ENCODE results near the gene ATXN7L1.
"Not testable (repeated sequence)": the region's sequence is repeated elsewhere in the genome, so short reads cannot be mapped to it uniquely, and the experiment has no call there.

The ATXN7L1 gene

GRCh38 chr7:105800442-105800841 is 76.0 kb downstream of the ATXN7L1 start:
- DNase-seq = no peak

DNA sequence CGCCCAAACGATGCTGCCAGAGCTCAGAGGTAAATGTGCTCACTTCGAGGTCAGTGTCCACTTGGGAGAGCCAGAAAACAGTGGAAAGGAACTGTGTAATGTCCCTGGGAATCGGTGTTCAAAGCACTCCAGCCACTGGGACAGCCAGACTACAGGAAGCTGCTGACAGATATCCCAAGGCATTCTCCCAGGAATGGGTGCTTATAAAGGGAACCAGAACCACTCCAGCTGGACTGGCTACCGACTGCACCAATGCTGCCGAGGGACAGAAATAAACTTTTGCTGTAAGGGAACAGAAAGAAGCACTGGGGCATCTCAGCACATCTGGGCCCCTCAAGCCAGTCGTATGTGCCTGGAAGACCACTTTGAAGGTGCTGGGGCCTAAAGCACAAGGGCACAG is 76.7 kb downstream of the ATXN7L1 start:
- DNase-seq = no peak

DNA sequence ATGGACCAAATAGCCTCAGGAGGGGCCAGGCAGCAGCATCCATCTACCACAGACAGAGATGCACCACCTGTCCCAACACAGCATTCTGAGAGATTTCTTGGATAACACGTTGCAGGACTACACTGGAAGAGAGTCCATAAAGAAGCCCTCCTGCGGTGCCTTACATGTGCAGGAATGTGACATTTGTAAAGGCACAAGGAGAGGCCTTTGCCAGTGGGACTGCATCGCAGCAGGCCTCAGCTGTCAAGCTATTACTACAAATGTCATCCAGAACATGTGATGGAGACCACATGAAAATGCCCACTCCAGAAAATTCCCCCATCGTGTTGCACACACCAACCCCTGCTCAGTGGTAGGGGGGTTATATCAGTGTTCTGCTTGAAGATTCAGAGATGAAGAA is 77.4 kb downstream of the ATXN7L1 start:
- DNase-seq = no peak

DNA sequence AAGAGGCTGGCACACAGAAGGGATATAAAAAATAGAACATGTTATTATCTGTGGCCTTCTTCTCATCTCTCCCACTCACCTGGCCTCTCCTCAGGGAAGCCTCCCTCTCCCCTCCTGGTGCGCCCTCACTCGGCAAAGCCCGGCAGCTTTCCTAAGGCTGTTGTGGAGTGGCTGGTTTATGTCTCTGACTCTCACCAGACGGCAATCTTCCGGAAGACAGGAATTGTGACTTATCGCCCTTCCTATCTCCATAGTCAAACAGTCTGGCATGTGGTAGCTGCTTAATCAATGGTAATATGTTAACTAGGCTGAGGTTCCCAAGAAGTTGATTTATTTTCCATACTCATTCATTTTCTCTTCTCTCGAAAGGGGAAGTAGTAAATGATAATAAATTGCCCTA is 78.7 kb downstream of the ATXN7L1 start:
- DNase-seq = no peak

DNA sequence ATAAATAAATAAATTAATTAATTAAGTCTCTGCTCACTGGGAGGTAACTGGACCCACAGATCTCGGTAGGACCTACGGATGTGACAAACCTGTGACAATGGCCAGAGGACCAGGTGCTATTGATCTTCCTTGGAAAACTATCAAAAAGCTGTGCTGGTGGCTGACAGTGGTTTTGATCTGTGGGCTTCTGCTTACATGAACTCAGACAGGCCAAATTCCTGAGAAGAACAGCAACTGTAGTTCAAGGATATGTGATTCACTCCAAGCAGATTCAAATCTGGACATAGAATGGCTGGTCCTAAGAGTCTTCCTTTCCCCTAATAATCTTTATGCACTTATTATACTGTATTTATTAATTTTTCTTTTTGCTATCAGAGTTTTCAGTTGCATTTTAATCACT is 80.0 kb downstream of the ATXN7L1 start:
- no peak for DNase-seq

DNA sequence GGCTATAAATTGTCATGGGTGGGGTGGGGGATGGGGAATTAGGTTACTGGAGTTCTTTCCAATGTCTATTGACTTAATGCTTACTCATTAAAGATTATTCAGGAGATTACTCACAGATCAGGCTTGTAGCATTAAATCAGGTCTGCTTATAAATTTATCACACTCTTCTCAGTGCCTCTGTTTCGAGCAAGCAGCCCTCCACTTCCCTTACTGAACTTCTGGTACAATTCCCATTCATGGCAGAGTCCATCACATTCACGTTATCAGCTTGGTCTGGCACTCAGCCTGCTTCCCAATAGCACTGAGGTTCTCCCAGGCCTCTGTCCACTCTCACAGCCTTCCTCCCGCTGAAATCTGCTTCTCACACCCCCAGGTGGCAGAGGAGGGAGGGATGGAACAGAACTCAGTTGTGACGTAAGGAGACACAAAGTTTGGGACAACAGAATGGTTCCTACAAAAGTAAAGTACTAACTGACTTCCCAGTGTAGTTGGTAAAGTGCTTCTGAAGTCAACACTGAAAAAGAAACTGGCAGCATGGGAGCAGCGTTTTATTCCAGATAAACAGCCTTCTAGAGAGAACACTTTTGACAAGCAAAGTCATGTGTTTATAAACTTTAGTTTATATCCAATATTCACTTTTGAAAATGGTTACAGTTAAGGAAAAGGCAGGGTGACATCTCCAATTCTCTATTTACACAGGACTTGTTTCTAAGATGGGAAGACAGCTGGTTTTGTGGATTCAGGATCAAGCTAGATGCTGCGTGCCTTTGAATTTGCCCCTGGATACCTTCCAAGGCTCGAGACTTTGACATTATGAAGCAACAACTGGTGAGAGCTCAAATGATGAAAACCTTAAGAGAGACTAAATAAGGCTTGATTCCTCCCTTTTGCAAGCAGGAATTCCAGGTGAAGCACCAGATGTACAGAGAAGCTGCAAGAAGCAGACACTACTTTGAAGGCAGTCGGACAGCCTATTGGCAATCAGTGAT is 81.4 kb downstream of the ATXN7L1 start:
- DNase-seq = no peak

GRCh38 chr7:105792488-105793370 is 83.7 kb downstream of the ATXN7L1 start:
- no peak for DNase-seq

- no peak for DNase-seq
Observed at GRCh38 chr7:105791926-105792325, 84.5 kb downstream of the ATXN7L1 start.

DNA sequence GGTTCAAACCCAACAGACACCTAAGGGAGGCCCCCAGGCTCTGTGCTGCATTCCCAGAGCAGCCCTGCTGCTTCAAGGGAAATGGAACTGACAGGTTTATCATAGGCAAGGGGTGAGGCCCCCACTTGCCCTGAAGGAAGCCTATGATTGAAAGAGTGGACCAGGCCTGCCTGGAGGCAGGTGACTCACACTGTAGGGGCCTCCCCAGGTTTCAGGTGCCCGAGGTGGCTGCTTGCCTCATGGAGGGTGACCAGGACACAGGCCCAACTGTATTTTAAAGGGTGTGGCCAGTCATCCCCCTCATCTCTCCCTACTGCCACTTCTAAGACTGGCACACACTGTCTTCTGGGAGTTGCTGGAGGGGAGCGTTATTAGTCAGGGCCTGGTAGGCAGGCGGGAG is 85.4 kb downstream of the ATXN7L1 start:
- DNase-seq = no peak

- not testable (repeated sequence) for DNase-seq
Observed at GRCh38 chr7:105790452-105790851, 85.9 kb downstream of the ATXN7L1 start.

DNA sequence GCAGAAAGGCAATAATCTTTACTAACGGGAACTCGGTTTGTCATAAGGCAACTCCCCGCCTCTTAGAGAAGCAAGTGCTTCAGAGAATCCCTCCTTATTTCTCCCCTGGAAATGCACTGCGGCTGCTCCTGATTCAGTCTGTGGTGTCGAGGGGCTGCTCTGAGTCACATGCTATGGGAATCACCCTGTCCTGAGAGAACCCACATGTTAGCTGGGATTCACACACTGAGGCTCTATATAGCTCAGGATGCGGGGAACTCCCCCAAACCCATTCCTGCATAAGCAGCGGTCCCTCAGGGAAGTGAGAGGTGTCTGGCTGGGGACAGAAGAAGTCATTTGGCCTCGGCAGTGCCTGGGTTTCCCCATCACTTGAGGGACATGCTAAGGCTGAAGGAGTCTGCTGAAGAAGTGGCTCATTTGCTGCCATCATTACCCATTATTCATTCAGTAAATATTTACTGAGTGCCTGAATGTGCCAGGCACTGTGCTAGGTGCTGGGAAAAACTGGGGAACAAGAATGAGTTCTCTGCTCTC is 87.5 kb downstream of the ATXN7L1 start:
- DNase-seq = no peak

GRCh38 chr7:105788356-105788755 is 88.0 kb downstream of the ATXN7L1 start:
- DNase-seq = no peak

GRCh38 chr7:105787793-105788192 is 88.6 kb downstream of the ATXN7L1 start:
- no peak for DNase-seq

DNA sequence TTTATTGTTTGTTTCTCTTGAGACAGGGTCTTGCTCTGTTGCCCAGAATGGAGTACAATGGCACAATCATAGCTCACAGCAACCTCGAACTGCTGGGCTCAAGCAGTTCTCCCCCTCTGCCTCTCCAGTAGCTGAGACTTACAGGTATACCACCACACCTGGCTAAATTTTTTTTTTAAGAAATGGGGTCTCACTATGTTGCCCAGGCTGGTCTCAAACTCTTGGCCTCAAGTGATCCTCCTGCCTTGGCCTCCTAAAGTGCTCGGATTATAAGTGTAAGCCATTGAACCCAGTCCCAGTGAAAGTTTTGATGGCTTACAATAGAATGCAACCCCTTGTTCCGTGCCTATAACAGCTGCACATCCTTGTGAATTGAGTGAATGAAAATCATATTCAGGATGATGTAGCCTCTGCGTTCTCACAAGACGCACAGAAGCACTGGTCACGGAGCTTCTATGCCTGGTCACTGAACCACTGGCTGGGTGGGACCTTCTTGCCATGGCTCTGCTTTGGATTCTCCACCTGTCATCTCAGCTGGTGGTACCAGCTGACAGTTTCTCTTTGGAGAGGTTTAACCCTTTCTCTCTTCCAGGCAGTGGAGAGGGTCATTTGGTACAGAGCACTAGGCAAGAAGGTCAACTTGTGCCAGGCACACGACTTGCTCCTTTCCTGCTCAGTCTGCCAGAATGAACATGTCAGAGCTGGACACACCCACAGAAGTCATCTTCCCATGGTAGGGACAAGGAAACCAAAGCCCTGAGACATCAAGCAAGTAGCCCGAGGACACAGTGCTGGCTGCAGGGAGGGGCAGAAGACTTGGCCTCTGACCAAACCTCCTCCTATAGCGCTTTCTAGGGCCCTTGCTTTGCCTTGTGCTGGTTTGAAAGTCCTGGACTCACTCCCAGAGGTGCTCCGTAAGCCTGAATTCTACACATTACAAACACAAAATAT is 89.6 kb downstream of the ATXN7L1 start:
- no peak for DNase-seq

DNA sequence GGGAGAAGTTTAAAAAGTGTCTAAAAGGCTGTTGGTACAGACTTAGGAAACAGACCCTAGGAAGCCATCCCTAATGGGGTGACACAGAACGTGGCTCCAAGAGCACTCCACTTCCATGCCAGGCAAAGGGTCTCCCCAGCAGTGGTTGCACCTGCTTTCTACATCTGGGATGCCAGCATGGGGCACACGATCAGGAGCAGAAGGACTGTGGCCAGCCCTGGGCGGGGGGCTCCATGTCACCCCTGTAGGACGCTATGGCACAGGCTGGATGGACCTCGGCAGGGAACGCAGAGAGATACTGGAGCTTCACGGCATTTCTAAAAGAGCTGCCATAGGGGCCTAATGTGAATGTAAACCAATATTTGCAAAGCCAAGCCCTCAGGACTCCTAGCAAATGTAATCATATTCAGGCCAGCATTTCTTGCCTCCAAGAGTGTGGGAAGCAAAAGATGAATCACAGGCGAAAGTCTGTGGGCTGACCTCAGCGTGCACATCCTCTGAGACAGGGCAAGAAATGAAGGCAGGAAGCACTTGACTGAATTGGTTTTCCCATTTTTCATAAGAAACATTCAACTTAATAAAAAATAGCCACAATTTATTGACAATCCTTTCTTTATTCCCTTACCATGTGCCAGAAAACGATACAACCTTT is 93.9 kb downstream of the ATXN7L1 start:
- DNase-seq = no peak

DNA sequence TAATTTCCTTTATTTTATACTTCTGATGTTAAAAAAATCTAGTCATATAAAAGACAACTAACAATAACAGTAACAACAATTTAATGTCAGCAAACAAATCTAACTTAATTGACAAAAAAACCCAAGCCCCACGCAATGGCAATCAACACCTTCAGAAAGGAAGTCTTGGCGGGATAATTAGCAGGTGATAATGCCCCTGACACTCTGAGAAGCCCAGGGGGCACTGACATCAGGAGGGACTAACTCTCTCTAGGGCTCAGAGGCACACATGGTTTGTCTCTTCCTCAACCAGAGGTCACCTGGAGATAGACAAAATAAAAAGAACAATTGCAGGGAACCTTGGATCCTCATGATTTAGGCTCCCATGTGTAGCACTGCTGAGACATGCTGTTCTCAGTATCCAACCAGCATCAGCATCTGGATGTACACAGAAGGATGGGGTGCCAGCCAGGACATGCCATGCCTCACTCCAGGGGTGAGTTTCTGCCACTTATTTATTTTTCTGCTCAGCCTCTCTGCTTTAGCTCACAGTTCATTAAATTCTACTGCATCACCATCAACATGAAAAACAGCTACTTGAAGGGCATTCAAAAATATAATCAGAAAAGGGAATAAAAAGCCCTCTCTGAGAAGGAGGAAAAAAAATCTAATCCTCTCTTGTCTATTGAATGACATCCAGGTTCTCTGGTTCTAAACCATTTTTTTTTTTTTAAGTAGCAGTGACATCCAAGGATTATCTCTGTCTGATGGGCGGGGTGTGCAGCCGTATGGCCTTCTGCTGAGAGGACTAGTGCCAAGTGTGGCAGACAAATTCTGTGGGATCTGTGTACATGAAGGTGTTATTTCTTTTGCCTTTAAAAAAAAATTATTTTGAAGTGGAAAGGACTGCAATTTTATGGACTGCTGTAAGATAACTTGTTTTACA is 96.3 kb downstream of the ATXN7L1 start:
- DNase-seq = no peak

GRCh38 chr7:105778956-105779355 is 97.4 kb downstream of the ATXN7L1 start:
- DNase-seq = no peak

DNA sequence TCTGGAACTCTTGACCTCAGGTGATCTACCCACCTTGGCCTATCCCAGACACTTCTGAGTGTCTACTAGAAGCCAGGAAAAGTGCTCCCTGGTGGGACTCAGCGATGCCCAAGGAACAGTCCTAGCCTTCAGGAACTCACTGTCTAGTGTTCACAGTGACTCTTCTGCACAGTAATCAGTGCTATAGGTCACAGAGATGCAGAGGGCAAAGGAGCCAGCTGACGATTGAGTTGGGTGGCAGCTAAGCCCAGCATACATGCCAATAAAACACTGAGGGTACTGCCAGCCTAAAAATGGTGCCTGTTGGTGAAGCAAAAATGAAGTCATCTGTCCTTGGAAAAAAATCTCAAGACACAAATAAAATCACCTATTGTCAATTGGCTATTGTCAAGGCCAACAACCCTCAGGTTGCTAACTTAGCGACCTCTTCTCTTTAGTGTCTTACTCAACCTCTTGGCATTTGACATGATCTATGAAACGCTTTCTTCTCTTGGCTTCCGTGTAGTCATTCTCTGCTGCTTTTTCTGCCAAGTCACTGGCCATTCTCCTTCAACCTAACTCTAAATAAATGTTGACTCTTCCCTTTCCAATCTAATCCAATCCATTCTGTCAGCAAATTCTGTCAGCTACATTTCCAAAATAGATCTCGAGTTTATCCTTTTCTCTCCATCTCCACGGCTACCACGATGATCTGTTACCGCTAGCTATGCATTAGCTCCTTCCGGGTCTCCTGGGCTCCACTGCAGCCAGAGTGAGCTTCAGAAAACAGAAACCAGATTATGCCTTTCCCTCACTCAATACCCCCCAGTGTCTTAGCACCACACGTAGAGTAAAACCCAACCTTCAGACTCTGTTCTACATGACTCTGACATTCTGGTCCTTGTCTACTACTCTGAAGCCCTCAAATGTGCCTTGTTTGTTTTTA is 99.2 kb downstream of the ATXN7L1 start:
- peak; percentile 10 for DNase-seq

DNA sequence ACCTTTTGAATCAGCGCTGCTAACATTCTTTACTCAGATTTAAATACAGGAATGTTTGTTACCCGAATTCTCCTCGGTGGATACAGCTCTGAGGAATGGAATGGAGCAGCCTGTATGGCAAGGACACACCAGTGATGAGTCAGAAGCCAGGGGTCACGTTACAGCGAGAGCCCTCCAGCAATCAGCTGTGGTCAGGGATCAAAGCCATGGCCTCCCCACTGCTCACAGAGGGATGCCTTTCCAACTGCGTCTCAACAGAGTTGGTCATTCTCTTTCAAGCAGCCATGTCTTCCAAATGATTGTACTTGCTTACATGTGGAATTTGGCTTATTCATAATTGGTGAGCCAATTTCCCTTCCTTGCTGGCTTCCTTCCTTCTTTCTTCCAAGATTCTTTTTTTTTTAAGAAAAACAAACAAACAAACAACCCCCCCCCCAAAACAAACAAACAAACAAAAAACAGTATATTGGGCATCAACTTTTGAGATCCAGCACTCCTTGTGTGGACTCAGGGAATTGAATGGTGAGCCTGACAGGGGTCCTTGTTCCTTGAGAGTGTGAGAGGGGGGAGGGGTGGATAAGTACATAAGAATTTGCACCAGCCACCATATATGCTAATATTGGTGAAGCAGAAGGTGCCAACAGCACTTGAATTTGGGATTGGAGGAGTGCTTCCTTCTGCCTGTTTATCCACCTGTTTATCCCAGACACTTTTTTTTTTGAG is 100.2 kb downstream of the ATXN7L1 start:
- DNase-seq = no peak
